Fibroblast of skin of left quadriceps (primary cell): ENCODE results near the gene STK35.

Experiments
- DNase-seq, 2 experiments: peaks; one replicate each; pipeline ENCODE4 v3.0.0-alpha.2; 2013; ENCODE audit warnings: low read depth in 2 of 2

The STK35 gene

DNA sequence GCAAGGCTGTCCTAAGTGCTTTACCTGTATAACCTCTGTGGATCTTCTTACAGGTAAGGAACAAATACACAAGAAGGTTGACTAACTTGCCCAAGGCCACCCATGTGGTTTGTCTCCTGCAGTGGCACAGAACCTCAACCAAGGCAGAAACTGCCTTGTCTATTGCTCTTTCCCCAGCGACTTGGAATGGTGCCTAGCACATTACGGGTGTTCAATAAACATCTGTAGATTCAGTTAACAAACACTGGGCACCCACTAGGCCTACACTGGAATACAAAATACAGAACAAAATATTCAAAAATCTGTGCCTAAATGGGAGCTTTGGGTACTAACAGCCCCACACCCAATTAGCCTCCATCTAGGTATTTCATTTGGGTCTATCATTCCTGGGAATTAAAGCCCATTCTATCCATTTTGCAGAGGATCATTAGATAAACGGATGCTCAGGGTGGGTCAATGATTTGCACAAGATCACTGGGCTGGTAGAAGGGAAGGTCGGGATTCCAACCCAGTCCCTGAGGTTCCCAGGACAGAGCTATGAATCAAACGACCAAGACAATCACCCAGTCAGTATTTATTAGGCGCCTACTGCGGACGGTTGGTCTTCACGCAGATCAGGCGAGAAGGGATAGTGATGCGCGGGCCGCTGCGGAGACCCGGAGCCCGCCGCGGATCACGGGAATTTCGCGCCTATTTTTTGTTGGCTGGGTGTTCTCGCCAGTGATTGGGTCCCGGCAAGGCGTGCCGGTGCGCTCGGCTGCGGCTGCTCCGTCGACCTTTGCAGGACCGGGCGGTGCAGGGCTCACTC, at the start of gene STK35:
TSS of gene STK35 (plus strand) at position 771 of the 808 bp plus-strand sequence. CDS start 55 bp downstream, outside the sequence.
- DNase-seq = peak in 1 of 2 experiments; percentile 9

DNA sequence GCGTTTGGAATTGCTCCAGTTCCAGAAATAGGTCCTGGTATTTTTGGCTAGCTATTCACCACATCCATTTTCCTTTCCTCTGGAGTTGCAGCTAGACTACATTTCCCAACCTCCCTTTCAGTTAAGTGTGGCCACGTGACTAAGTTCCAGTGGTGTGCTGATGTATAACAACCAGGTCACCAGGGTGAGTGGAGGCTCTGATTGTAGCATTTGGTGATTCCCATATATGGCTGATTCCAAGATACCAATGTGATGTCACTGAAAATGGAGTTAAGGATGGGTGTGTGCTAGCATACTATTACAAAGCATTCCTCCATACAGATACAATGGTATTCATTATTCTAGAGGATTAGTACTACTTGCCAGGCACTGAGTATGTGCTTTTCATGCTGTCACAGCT, 49.7 kb upstream of the STK35 start:
- DNase-seq = no peak

DNA sequence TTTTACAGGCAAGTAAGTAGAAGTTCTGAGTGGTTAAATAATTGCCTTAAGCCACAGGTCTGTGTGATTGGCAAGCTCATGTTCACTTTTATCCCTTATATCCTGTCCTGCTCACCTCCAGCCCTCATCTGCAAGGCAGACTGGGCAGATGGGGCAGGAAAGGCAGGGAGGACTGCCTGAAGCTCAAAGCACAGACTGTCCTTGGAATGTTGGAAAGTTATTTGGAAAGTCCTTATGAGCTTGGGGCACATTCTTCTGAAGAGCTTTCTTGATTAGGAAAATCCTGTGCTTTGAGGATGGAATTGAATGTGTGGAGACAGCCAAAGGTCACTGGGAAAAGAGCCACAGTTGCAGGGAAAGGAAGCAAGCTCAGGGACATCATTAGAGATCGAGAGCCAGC, 48.9 kb upstream of the STK35 start:
- DNase-seq = no peak

DNA sequence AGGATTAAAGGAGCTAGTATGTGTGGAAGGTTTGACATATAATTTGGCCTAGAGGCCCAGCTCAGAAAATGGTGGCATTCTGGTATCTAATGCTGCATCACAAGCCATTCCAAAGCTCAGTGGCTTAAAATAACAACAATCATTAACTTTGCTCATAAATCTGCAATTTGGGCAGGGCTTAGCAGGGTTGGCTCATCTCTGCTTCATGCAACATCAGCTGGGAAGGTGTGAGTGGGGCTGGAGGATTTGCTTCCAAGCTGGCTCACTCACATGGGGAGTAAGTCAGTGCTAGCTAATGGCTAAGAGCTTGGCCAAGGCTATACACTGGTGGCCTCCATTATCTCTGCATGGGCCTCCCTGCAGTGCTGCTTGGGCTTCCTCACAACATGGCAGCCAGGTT, 48.0 kb upstream of the STK35 start:
- DNase-seq = no peak

DNA sequence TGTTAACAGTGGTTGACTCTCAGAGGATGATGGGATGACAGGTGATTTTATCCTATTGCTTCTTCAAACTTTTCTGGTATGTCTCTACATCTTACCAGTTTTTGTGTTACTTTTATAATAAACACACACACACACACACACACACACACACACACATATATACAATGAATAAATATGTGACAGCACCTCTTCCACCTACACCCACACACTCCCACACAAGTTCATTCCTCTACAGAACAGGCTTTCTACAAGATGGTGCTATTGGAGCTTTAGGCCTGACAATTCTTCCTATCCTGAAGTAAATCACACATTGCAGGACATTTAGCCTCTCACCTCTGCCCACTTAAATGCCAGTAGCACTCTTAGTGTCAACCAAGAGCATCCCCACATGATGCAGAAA, 46.7 kb upstream of the STK35 start:
- DNase-seq = no peak

DNA sequence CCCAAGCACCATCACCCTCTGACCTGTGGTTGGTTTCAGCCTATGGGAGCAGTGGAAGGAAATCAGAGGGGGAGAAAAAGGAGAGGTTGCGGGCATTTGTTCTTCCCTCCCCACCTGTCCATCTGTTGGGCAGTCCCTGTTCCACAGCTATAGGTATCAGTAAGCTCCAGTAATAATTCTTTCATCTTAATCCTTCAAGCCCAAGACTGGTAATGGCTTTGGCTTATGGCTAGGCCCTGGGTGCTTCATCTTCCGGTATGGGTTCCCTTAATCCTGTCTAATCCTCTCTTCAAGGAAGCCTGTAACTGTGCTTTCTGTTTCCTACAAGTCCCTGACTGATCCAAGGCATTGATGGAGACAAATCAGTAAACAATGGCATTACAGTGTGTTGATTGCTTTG, 42.2 kb upstream of the STK35 start:
- DNase-seq = no peak

DNA sequence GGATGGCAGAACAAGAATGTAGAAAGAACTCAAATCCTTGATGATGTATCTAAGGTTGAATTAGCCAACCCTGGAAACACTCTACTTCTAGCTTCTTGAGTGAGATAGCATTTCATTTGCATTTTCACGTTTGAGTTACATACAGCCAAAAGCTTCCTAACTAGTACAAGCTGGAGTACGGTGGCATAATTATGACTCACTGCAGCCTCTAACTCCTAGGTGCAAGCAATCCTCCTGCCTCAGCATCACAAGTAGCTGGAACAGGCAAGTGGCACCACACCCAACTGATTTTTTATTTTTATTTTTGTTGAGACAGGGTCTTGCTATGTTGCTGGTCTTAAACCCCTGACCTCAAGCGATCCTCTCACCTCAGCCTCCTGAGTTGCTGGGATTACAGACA, 36.5 kb upstream of the STK35 start:
- DNase-seq = no peak

DNA sequence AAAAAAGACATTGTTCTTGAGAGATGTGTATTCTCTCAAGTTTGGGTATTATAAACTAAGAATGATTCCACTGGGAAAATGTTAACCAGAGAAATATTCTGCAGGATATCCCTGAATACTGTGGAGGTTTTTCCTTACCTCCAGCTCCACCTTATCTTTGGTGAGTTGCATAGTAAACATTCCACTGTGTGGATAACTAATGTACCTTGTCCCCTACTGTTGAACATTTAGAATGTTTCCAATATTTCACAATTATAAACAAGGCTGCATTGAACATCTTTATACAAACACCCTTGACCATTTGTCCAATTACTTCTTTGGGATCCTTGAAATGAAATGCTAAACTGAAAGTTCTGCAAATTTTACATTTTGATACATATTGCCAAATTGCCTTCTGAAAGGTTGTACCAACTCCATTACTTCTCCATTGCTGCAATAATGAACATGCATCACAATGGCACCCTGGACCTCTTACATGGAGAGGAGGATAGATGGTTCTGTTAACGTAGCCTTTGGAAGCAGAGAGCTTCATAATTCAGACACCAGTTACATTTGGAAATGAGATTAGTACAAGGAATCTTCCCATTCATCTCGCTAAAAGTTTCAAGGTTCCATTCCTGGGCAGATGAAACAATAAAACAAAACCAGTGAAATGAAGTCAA, 35.0 kb upstream of the STK35 start:
- DNase-seq = no peak

DNA sequence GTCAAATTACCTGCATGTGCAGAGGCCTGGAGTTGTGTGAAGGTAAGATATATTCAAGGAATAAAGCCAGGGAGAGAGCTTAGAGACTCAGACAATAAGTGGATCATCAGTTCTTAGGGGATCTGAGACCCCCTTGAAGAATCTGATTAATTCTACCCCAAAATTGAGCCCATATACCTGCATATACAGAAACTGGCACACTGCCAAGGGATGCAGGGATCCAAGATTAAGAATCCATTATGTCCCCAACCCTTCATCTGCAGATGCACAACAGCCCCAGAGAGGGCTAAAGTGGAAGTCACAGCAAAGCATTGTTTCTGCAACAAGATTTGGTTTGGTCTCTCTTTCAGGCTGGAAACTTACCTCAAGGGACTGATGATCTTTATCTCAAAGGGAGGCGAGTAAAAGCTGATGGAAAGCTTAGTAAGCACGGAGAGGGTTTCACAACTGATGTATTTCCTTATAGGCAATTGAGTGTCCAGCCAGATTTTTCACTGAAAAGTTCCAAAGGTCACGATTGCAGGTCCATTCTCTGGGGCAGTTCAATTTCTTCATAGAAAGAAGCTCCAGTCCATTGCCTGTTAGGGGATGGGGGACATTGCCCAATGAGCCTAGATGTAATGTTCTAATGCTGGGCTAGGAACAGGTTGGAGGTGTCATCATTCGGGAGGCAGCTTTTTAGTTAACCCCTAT, 20.9 kb upstream of the STK35 start:
- no peak for DNase-seq

DNA sequence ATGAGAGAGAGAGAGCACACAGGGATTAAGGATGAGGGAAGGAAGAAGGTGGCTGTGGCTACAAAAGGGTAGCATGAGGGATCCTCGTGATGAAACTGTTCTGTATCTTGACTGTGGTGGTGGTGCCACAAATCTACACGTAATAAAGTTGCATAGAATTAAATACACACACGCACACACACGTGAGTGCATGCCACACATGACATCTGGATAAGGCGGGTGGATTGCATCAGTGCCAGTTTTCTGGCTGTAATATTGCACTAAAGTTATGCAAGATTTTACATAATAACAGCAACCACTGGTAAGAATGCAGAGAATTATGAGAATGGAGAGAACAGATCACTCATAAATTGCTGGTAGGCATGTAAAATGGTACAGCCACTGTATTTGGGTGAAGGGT, 16.9 kb upstream of the STK35 start:
- DNase-seq = peak in 1 of 2 experiments; percentile 5

DNA sequence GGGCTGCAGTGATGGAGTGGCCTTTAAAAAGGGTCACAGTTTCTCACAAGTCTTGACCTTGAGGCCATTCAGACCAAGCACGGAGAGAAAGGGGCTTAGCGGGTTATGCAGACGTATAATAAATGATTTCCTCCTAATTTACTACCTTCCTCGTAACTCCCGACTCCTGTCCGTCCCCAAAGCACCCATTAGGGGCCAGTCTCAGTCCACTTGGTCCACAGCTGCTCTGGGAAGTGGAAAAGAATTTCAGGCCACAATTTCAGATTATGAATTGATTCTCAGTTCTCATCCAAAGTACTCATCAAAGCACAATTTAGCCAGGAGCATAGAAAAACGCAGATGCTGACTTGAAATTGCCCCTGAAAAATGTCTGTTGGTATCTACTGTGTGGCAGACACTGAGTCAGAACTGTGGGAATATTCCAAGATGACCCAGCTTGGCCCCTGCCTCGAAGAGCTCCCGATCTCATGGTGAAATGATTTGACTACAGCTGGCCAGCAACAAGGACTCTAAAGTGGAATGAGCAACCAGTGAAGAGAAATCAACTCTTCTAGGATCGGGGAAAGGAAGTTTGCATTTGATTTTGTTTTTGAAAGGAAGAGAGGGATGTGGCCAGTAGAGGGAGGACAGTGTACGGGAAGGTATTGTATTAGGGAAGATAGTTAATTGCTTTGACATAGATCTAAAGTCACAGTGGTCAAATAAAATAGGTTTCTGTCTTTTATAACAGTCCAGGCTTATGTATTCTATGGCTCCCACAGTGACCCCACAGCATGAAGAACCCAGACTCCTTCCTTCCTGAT, 15.2 kb upstream of the STK35 start:
- no peak for DNase-seq

DNA sequence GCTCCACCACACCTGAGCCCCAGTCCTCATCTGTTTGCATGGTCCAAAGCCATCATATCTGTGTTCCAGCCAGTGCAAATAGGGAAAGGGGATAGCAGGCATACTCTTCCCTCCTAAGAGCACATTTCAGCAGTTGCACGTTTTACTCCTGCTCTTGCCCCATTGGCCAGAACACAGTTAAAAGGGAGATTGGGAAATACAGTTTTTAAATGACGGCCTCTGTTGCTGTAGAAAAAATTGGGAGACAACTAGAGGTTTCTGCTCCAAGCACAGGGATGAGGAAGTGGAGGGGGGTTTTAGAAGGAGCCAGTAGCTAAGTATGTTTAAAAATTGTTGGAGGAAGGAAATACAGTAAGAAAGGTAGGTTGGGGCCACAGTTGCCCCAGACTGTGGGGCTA, 14.6 kb upstream of the STK35 start:
- no peak for DNase-seq

DNA sequence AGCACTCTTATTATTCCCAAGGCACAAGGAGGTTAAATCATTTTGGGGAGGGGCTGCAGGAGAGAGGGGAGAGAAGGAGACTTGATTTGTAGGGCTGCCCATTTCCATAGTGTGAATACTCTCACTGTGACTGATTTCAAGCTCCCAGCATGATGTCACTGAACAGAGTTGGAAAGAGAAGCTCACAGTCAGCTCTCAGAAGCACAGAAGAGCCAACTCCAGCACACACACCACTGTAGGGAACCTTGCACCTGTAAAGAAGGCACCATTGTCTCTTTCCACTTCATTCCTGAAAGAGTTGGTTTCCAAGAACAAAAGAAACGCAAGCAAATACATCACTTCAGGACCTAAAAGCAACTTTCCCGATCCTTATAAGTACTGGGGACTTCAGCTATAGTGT, 12.7 kb upstream of the STK35 start:
- DNase-seq = no peak

DNA sequence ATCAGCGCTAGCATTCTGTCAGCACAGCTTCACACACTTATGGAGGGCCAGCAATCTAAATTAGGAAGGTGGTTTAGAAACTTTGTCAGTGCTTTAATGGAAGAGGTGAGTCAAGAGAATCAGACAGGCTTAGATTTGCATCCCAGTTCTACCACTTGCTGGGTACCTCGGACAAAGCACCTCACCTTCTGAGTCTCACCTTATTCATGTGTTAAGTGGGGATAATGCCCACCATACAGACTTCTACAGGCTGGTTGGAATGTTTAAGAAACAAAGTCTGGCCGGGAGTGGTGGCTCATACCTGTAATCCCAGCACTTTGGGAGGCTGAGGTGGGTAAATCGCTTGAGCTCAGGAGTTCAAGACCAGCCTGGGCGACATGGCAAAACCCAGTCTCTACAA, 12.2 kb upstream of the STK35 start:
- DNase-seq = no peak

DNA sequence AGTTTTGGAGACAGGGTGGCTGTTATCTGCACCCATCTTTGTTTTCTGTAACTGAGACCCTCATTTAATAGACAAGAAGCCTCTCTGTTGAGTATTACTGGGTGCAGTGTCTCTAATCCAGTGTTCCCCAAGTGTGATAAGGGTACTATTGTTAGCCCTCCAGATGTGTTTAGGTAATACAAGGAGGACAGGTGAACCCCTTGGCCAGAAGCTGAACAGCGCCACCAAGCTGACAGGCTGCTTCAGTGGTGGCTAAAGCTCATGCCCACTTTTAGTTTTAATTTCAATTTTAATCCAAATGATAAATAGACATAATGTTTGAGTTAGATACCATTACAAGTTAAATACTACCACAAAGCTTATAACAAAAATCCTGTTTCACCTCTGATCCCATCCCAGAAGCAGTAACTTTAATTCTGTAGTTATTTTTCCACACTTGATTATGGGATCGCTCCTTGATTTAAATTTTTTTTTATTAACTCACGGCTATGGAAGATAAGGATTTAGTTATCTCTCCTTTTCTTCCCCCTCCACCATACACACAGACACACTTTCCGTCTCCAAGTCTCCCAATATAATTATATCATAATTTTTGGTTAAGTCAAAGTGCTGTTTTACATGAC, 8.4 kb upstream of the STK35 start:
- DNase-seq = no peak

DNA sequence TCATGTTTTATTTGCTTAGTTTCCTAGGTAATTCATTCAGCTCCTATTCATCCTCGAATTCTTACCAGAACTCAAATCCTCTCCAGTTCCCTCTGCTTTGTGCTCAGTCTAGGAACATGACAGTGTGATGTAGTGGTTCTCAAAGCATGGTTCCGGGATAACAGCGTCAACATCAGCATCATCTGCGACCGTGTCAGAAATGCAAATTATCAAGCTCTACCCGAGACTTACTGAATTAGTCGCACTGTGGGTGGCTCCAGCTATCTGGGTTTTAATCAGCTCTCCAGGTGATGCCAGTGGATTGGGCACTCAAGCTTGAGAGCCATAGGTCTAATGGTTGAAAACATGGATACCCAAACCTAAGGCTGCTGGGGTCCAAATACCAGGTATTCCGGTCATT, 7.7 kb upstream of the STK35 start:
- DNase-seq = no peak

DNA sequence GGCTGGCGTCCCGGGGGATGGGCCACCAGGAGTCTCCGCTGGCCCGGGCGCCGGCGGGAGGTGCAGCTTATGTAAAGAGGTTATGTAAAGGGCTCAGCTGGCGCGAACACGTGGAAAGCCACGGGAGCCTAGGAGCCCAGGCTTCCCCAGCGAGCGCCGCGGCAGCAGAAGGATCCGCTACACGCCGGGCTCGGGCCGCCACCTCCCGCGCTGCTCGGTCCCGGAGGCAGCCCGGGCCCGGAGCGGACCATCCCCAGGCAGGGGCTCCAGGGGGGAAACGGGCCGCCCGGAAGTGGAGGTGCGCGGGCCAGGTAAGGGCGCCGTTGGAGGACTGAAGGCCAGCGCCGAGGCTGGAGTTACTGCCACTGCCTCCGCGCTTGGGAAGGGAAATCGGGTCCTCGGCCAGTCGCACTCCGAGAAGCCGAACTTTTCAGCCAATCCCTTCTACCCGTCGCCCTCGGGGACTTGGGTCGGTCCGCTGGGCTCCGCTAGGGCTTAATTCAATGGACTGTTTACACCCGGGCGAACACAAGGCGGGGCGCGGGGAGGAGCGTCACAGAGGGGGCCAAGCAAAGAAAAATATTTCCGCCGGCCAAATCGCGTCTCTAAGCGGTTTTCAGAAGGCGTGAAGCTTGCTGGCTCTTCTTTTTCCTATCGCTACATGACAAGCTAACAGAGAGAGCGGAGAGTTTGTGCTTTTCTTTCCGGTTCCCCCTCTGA, 398 bp downstream of the STK35 start:
- DNase-seq = peak; percentile 90 to 92

DNA sequence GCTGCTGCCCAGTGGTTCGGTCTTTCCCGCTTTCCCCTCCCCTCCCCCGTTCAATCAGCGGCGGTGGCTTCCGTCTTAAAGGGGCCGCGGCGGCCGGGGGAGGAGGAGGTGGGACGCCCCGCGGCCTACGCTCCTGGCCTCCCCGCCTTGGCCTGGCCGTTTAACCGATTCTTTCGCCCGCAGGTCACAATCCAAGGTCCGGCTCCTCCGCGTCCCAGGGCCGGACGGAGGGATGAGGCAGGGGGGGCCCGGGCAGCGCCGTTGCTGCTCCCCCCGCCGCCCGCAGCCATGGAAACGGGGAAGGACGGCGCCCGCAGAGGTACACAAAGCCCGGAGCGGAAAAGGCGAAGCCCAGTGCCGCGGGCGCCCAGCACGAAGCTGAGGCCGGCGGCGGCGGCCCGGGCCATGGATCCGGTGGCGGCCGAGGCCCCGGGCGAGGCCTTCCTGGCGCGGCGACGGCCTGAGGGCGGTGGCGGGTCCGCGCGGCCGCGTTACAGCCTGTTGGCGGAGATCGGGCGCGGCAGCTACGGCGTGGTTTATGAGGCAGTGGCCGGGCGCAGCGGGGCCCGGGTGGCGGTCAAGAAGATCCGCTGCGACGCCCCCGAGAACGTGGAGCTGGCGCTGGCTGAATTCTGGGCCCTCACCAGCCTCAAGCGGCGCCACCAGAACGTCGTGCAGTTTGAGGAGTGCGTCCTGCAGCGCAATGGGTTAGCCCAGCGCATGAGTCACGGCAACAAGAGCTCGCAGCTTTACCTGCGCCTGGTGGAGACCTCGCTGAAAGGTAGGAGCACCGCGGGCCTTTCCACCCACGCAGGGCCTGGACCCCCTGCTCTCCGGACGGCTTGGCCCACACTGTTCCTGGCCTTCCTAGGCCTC, 1.2 kb downstream of the STK35 start:
- DNase-seq = peak; percentile 78 to 79

DNA sequence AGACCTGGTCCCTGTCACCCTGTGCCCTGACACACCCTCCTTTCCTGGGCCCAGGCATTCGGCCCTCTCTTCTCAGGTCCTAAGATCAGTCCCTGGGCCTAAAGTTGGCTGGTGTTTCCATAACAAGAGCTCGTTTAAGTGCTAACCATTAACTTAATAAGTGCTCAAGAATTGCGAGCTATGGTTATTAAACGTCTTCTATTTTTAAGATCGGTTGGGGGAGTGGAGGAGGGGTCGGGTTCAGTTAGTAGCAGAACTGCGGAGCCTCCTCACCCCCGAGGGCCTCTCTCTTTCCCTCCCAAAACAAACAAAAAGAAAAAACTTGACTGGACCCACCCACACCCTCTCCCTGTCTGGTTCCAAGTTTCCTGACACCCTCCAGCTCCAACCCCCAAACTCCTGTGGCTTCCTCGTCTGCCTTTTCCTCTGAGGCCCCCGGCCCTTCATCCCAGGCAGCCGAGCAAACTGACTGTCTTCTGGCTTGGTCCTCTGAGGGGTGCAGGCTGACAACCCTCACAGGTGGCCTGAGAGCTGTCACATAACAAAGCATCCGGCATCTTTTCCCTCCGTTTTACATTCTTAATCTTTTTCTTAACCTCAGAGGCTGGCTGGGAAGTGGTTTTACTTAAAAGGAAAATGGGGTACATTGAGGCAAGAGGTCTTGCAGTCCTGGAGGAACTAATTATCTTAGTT, 2.0 kb downstream of the STK35 start:
- DNase-seq = no peak
